Stimulated activated CD8-positive, alpha-beta memory T cell treated with anti-CD3 and anti-CD28 coated beads, Interleukin-7, amount 100 ng/mL, for 48 hours (primary cell): ENCODE results near the gene SLC35G4.
"Not testable (repeated sequence)": the region's sequence is repeated elsewhere in the genome, so short reads cannot be mapped to it uniquely, and the experiment has no call there.

Experiments used
- DNase-seq, 2 donors: peaks; one replicate each; pipeline ENCODE4 v3.0.0-alpha.2; 2020; ENCODE audit warnings: low read depth in 1 of 2; ENCODE audit errors: extremely low read depth in 1 of 2

SLC35G4 gene

DNA sequence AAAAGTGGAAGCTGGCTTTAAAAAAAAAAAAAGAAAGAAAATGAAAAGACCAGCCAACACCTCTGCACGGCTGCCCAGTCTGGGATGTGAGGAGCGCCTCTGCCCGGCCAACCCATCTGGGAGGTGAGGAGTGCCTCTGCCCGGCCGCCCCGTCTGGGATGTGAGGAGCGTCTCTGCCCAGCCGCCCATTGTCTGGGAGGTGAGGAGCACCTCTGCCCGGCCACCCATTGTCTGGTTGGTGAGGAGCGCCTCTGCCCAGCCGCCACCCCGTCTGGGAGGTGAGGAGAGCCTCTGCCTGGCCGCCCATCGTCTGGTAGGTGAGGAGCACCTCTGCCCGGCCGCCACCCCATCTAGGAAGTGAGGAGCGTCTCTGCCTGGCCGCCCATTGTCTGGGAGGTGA is 3.7 kb downstream of the SLC35G4 start:
- DNase-seq: not testable (repeated sequence)

DNA sequence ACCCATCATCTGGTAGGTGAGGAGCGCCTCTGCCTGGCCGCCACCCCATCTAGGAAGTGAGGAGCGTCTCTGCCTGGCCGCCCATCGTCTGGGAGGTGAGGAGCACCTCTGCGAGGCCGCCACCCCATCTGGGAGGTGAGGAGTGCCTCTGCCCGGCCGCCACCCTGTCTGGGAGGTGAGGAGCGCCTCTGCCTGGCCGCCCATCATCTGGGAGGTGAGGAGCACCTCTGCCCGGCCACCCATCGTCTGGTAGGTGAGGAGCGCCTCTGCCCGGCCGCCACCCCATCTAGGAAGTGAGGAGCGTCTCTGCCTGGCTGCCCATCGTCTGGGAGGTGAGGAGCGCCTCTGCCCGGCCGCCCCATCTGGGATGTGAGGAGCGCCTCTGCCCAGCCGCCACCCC is 4.2 kb downstream of the SLC35G4 start:
- DNase-seq: not testable (repeated sequence)

DNA sequence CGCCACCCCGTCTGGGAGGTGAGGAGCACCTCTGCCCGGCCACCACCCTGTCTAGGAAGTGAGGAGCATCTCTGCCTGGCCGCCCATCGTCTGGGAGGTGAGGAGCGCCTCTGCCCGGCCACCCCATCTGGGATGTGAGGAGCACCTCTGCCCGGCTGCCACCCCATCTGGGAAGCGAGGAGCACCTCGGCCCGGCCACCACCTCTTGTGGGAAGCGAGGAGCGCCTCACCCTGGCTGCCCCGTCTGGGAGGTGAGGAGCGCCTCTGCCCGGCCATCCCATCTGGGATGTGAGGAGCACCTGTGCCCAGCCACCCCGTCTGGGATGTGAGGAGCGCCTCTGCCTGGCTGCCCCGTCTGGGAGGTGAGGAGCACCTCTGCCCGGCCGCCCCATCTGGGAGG is 4.6 kb downstream of the SLC35G4 start:
- DNase-seq: not testable (repeated sequence)

GRCh38 chr18:11614981-11615380 is 5.6 kb downstream of the SLC35G4 start:
- not testable (repeated sequence) for DNase-seq

- DNase-seq: not testable (repeated sequence)
Observed at GRCh38 chr18:11647310-11647709, 37.9 kb downstream of the SLC35G4 start.

- DNase-seq: not testable (repeated sequence)
Observed at GRCh38 chr18:11647804-11648203, 38.4 kb downstream of the SLC35G4 start.

GRCh38 chr18:11649839-11650238 is 40.4 kb downstream of the SLC35G4 start:
- DNase-seq: no peak

DNA sequence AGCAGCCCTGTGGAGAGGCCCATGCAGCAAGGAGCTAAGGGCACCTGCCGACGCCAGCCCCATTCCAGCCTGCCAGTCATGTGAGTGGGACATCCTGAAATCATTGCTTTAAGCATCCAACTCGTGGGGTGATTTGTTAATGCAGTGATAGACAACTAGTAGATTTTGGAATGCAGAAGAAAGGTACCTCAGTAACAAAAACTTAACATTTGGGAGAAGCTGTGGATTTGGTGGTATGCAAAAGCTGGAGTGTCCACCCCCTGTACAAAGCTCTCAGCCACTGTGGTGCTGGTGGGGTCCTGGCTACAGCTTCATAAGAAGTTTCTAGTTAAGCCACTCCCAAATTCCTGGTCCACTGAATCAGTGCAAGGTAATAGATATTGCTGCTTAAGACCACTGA is 42.5 kb downstream of the SLC35G4 start:
- DNase-seq: no peak

DNA sequence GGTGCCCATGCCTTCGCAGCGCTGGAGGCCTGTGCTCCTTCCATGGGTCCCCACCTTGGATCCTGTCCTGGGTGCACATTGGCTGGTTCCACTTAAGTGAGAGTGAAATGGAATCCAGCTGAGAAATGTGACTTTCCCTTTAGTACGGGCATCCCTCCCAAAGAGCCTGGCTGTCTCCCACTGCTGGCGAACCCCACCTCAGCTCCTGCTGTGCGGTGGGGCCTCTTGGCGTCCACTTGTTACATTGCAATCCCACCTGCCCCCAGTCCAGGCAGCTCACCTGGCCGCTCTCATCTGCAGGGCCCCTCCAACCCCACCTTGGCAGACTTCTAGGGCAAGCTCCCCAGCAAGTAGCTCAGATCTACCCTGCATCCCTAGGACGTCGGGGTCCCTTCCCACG is 44.1 kb downstream of the SLC35G4 start:
- no peak for DNase-seq

GRCh38 chr18:11654736-11655605 is 45.6 kb downstream of the SLC35G4 start:
- DNase-seq: peak; percentile 7 to 13

- no peak for DNase-seq
Observed at GRCh38 chr18:11655606-11655932, 46.2 kb downstream of the SLC35G4 start.

- no peak for DNase-seq
Observed at GRCh38 chr18:11657152-11657551, 47.8 kb downstream of the SLC35G4 start.

GRCh38 chr18:11657554-11657953 is 48.2 kb downstream of the SLC35G4 start:
- DNase-seq: no peak

- no peak for DNase-seq
Observed at GRCh38 chr18:11658019-11658418, 48.6 kb downstream of the SLC35G4 start.

DNA sequence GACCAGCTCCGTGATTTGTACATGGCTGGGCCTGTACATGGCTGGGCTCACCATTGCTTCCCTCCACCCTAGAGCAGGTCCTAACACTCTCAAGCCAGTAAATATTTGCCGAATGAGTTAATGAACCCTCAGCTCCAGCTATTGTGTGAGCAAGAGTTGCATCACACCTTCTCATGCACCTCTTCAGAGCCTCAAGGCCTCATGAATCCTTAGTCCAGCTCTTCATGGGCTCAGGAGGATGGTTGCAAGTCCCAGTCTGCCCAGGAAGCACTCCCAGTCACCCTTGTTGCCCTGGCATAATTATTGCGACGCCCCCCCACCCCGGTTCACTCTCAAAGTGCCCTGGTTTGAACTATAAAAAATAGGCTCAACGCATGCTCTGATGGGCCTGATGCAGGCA is 49.6 kb downstream of the SLC35G4 start:
- no peak for DNase-seq
